Endothelial cell of hepatic sinusoid (primary cell): ENCODE results near the gene BRWD1.
"Not testable (repeated sequence)": the region's sequence is repeated elsewhere in the genome, so short reads cannot be mapped to it uniquely, and the experiment has no call there.

Experiments
- in situ Hi-C: cut with HindIII; loops from 2 replicates; pipeline ENCODE4 v1.10.0; 2017; ENCODE audit warnings: low sequenced_read_pairs

The BRWD1 gene

GRCh38 chr21:39176271-39176709 is 137.1 kb downstream of the BRWD1 start:
- in situ Hi-C loops = no loop called here

- in situ Hi-C loops = no loop called here
Measured at GRCh38 chr21:39175665-39176064, 137.8 kb downstream of the BRWD1 start.

DNA sequence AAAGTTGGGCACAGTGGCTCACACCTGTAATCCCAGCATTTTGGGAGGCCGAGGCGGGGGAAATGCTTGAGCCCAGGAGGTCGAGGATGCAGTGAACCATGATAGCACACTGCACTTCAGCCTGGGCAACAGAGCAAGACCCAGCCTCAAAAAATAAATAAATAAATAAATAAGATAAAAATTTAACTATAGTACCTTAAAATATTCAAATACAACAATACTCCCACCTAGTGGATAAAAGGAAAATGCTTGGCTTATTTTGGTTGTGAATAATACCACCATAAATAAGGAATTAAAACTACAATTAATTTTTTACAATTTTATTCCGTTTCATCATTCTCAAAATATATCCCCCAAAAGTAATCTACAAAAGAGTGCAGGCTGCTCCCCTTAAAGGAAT is 138.3 kb downstream of the BRWD1 start:
- in situ Hi-C loops = no loop called here

GRCh38 chr21:39173716-39174680 is 139.4 kb downstream of the BRWD1 start:
- in situ Hi-C loops = no loop called here

GRCh38 chr21:39169906-39170305 is 143.5 kb downstream of the BRWD1 start:
- in situ Hi-C loops = no loop called here

DNA sequence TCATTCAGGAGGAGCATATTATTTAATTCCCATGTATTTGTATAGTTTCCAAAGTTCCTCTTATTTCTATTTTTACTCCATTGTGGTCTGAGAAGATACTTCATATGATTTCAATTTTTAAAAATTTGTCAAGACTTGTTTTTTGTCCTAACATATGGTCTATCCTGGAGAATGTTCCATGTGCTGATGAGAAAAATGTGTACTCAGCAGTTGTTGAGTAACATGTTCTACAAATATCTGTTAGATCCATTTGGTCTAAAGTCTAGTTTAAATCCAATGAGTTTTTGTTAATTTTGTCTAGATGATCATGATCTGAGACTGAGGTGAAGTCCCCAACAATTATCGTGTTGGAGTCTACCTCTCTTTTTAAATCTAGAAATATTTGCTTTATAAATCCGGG is 144.6 kb downstream of the BRWD1 start:
- in situ Hi-C loops = no loop called here

DNA sequence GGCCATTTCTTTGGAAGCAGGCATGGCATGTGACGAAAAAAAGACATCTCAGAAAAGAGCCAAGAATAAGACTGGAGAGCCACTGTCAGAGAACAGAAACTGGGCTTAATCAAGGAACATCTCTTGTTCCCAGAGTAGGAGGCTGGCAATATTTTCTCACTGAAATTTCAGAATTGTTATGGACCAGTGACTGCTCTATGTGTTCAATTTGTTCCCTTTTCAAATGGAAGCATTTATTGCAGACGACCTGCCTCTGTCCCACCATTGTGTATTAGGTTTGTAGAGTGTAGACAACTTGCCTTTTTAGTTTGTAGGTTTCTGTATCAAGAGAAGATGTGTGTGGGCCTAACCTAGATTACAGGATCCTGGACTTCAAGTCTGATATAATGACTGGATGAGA is 148.9 kb downstream of the BRWD1 start:
- in situ Hi-C loops = no loop called here

- in situ Hi-C loops = no loop called here
Measured at GRCh38 chr21:39161064-39161463, 152.4 kb downstream of the BRWD1 start.

DNA sequence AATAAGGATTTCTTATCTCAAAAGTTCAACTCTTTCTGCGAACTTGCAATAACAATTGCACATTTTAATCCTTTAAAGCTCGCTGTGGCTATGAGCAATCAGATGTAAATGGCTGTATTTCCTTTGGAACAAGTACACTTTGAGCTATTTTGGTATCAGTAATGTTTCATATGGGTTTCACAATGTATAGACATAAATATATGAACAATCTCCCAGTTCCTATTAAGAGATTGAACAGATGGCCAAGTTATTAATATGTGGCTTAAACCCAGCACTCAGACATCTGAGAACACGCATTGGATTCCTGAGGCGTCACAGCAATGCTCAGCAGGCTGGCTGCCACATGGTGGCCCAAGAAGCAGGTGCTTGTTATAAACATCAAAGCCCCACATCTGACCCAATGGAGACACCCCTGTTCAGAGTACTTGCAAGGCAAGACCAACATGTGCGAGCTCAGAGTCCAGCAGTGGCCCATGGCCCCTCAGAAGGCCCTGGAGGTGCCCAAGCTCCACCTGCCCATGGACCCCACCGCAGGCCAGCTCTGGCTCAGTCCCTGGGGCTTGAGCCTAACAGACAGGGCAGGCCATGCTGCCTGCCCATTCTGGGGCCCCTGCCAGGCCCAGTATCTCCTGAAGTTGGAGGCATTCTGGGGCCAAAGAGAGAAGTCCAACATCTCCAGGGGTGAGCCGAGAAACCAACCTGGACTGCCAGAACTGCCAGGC is 153.9 kb downstream of the BRWD1 start:
- in situ Hi-C loops = no loop called here

DNA sequence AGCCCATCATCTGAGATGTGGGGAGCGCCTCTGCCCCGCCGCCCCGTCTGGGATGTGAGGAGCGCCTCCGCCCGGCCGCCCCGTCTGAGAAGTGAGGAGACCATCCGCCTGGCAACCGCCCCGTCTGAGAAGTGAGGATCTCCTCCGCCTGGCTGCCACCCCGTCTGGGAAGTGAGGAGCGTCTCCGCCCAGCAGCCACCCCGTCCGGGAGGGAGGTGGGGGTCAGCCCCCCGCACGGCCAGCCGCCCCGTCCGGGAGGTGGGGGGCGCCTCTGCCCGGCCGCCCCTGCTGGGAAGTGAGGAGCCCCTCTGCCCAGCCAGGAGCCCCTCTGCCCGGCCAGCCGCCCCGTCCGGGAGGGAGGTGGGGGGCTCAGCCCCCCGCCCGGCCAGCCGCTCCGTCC is 156.2 kb downstream of the BRWD1 start:
- in situ Hi-C loops = not testable (repeated sequence)

DNA sequence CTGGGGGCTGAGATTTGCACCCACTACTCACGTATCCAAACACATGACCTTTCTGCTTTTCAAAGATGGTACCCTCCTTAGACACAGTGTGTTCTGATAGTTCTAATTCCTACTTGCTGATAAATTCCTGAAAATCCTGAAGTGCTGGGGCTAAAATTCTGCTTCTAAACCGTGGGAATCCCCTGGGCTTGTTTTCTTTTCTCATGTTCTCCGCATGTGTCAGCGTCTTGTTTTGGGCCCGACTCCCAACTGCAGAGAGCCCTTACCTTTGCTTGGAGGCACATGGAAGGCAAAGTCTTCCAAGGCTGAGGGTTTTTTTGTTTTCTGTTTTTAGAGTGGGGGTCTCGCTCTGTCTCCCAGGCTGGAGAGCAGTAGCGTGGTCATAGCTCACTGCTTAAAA is 157.4 kb downstream of the BRWD1 start:
- in situ Hi-C loops = no loop called here

- in situ Hi-C loops = no loop called here
Measured at GRCh38 chr21:39155578-39155977, 157.9 kb downstream of the BRWD1 start.

DNA sequence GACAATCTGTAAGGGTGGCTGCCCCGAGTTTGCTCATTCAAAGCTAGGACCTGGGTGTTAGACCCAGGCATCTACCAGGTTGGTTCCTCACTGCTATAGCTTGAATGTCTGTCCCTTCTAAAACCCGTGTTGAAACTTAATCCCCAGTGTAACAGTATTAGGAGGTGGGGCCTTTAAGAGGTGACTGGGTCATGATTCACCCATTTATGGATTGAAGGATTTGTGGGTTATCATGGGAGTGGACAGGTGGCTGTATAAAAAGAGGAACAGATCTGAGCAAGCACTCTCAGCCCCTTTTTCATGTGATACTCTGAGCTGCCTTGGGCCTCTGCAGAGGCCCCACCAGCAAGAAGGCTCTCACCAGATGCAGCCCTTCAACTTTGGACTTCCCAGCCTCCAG is 159.6 kb downstream of the BRWD1 start:
- in situ Hi-C loops = loop anchor here (5.0 kb wide), 1 partner anchor 42 kb away; no protein-coding TSS in a partner anchor

DNA sequence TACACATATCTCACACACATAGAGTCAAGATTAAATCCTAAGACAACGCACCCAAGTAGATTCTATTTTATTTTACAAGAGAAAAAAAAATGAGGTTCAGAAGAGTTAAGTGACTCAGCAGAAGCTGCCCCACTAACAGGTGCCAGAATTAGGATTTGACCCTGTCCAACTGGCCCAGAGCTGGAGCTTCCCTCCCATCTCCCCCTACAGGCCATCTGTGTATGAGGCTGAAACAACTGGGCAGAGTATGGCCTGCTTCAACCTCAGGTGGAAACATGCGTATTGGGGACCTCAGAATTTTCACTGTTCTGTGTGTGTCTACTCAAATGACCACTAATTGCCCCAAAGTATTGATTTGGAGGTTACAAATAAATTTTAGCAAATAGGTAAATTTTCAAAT is 160.1 kb downstream of the BRWD1 start:
- in situ Hi-C loops = loop anchor here (5.0 kb wide), 1 partner anchor 41 kb away; no protein-coding TSS in a partner anchor

DNA sequence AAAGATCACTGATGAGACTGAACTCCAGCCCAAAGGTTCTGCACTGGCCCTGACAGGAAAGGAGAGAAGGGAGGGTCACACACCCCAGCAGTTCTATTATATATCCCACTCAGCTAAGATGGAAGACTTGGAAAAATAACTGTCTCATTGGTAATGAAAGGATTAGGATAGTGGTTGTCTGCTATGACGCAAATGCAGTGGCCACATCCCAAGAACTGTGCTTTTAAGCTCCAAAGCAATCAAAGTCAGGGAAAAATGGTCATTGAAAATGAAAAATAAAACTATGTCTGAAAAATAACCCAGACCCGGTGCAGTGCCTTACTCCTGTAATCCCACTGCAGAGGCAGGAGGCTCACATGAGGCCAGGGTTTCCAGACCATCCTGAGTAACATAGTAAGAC is 161.2 kb downstream of the BRWD1 start:
- in situ Hi-C loops = loop anchor here (5.0 kb wide), 1 partner anchor 40 kb away; no protein-coding TSS in a partner anchor

GRCh38 chr21:39150877-39151276 is 162.6 kb downstream of the BRWD1 start:
- in situ Hi-C loops = loop anchor here (5.0 kb wide), 1 partner anchor 39 kb away; no protein-coding TSS in a partner anchor

GRCh38 chr21:39150316-39150715 is 163.1 kb downstream of the BRWD1 start:
- in situ Hi-C loops = loop anchor here (5.0 kb wide), 1 partner anchor 38 kb away; no protein-coding TSS in a partner anchor

DNA sequence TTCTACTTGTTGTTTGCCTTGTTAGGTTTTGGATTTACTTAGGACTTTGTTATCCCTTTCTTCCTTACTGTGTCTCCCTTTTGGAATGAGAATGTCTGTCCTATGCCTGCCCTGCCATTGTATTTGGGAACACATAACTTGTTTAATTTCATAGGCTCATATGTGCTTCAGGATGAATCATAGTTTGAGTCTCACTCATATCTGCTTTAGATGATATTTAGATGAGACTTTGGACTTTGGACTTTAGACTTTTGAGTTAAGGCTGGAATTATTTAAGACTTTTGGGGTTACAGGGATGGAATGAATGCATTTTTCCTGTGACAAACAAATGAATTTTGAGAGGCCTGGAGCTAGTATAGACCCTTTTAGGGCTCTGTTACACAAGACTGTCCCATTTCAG is 163.6 kb downstream of the BRWD1 start:
- in situ Hi-C loops = loop anchor here (5.0 kb wide), 1 partner anchor 38 kb away; no protein-coding TSS in a partner anchor

DNA sequence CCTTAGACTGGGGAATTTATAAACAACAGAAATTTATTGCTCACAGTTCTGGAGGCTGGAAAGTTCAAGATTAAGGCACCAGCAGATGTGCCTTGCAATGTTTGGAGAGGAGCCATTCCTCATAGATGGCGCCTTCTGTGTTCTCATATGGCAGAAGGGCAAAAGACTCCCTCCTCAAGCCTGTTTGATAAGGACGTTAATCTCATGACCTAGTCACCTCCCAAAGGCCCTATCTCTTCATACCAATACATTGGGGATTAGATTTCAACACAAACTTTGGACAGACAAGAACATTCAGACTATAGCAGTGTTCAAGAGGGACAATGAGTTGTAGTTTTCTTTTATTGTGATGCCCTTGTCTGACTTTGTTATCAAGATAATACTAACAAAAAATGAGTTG is 164.5 kb downstream of the BRWD1 start:
- in situ Hi-C loops = no loop called here

DNA sequence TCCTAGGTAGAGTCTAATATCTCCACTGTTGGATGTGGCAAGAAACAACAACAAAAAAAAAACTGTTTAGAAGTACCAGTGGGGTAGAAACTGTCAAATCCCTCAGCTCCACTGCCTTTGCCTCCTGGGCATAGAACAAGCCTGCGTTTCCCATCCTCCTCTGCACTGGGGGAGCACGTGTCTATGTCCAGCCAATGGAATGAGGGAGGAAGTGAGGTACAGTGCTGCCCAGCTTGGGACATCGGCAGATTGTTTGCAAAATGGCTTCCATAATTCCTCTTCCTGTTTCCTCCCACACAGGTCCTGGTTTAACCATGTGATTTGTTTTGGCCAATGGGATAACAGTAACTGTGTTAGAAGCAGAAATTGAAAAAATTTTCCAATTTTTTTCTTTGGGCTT is 169.2 kb downstream of the BRWD1 start:
- in situ Hi-C loops = no loop called here

GRCh38 chr21:39142972-39143371 is 170.5 kb downstream of the BRWD1 start:
- in situ Hi-C loops = no loop called here

GRCh38 chr21:39141502-39141901 is 171.9 kb downstream of the BRWD1 start:
- in situ Hi-C loops = no loop called here
